ENCODE measurements around the gene CLEC4G.

DNA sequence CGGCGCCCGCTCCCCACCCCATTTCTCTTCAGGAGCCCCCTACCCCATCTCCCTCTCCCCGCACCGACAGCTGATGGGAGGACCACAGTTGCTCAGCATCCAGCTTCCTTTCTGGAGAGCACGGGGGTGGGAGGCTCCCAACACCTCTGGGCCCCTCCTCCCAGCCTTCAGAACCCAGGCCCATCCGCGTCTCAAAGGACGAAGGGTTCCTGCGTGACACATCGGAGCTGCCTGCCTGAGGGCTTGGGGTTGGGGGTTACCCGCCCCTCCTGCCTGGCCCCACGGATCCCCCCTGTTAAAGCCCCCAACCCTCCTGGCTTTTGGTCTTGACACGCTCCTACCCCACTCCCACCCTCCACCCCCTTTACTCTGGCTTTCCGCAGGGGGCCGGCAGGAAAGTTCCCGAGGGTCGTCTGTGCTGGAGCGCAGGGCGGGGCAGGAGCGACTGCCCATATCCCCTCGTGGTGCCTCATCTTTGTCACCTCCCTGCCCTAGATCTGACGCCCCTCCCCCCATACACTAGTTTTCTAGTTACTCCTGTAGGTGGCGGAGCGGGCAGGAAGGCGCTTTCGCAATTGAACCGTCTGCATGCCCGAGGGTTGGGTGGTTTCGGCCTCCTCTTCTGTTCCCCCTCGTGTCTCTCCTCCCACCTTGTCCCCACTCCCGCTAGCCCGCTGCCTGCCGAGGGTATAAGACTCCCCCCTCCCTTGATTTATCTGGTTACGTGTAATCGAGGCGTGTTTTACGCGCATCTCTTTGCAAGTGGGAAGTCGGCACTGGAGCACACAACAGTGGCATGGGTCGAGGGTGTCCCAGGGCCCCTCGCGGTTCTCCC is 50.4 kb downstream of the CLEC4G start:
- TF ChIP-seq, protein P1, sequence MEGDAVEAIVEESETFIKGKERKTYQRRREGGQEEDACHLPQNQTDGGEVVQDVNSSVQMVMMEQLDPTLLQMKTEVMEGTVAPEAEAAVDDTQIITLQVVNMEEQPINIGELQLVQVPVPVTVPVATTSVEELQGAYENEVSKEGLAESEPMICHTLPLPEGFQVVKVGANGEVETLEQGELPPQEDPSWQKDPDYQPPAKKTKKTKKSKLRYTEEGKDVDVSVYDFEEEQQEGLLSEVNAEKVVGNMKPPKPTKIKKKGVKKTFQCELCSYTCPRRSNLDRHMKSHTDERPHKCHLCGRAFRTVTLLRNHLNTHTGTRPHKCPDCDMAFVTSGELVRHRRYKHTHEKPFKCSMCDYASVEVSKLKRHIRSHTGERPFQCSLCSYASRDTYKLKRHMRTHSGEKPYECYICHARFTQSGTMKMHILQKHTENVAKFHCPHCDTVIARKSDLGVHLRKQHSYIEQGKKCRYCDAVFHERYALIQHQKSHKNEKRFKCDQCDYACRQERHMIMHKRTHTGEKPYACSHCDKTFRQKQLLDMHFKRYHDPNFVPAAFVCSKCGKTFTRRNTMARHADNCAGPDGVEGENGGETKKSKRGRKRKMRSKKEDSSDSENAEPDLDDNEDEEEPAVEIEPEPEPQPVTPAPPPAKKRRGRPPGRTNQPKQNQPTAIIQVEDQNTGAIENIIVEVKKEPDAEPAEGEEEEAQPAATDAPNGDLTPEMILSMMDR (conservative IDR thresholded peaks at IDR 0.05) = peak; percentile 69
- TF ChIP-seq EZH2 (IDR thresholded peaks at IDR 0.05; ENCODE audit: low read depth) = no peak
